ENCODE data around the gene GXYLT1.
A peak's percentile ranks its signal among the peaks of the same experiment; 100 is the strongest.

The GXYLT1 gene

DNA sequence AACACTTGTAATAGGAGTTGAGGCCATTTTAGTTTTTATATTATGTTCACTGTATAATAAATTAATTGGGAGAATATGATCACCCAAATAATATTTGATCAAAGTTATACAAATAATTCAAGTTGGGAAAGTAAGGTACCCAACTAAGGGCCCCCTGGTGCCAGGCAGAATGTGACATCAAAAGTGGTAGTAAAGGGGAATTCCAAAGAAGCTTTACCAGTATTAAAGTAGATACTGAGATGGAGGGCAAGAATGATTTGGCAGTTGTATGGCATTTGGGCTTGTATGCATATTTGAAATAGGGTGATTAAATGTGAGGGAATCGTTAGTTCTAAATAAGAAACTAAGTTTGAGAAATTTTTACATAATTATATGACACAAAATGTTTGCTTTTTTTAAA, 17.7 kb downstream of the GXYLT1 start:
- Histone ChIP-seq H3K9me3 (ENCODE audit: insufficient read depth, low read depth, low read length) (no peaks in the 10 kb centered on the region), H2AFZ (ENCODE audit: low read length) (no peak overlapping the region), H3K4me2 (ENCODE audit: low read depth, low read length, poor library complexity, severe bottlenecking) (no peak overlapping the region), H3K9ac (ENCODE audit: low read depth, low read length, poor library complexity, severe bottlenecking) (no peak overlapping the region), H3K4me3 (ENCODE audit: low read length, poor library complexity, severe bottlenecking) (no peak overlapping the region), H3K27me3 (ENCODE audit: insufficient read depth, low read length, poor library complexity, severe bottlenecking) (no peaks in the 10 kb centered on the region), H3K4me1 (ENCODE audit: insufficient read depth, low read length, poor library complexity, severe bottlenecking) (peaks cover 23% of the 10 kb centered on the region), H3K36me3 (ENCODE audit: insufficient read depth, low read length) (no peaks in the 10 kb centered on the region), H3F3A (ENCODE audit: low read depth) (no peaks in the 10 kb centered on the region), H4K20me1 (ENCODE audit: insufficient read depth, low read length, poor library complexity, severe bottlenecking) (peaks cover 47% of the 10 kb centered on the region), H3K79me2 (ENCODE audit: insufficient read depth, low read length) (peaks cover 89% of the 10 kb centered on the region), H3K9me2 (replicated peaks; ENCODE audit: low read depth, low read length) (no peaks in the 10 kb centered on the region)
- TF ChIP-seq EZH2phosphoT487 (IDR thresholded peaks at IDR 0.05; ENCODE audit: borderline replicate concordance), result no peak
- TF ChIP-seq, protein P1, sequence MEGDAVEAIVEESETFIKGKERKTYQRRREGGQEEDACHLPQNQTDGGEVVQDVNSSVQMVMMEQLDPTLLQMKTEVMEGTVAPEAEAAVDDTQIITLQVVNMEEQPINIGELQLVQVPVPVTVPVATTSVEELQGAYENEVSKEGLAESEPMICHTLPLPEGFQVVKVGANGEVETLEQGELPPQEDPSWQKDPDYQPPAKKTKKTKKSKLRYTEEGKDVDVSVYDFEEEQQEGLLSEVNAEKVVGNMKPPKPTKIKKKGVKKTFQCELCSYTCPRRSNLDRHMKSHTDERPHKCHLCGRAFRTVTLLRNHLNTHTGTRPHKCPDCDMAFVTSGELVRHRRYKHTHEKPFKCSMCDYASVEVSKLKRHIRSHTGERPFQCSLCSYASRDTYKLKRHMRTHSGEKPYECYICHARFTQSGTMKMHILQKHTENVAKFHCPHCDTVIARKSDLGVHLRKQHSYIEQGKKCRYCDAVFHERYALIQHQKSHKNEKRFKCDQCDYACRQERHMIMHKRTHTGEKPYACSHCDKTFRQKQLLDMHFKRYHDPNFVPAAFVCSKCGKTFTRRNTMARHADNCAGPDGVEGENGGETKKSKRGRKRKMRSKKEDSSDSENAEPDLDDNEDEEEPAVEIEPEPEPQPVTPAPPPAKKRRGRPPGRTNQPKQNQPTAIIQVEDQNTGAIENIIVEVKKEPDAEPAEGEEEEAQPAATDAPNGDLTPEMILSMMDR (conservative IDR thresholded peaks at IDR 0.05; ENCODE audit: low read length), result no peak

DNA sequence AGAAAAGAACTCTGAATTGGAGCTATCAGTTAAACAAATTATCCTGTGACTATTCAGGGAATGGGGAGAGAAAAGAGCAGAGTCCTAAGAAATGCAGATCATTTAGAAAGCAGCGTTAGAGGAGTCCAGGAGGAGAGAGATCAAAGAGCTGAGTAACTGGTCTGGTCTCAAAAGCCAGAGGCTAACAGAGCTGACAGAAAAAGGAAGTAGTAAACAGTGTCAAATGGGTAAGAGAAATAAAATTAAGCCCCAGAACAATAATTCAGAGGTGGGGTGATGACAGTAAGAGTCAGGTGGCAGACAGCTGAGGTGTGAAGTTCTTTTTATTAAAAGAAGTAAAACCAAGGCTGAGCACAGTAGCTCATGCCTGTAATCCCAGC, 19.3 kb downstream of the GXYLT1 start:
- Histone ChIP-seq H3K9me3 (ENCODE audit: insufficient read depth, low read depth, low read length) (no peaks in the 10 kb centered on the region), H3K4me3 (ENCODE audit: low read length, poor library complexity, severe bottlenecking) (peak overlapping the region; percentile 13), H3K9me2 (replicated peaks; ENCODE audit: low read depth, low read length) (no peaks in the 10 kb centered on the region), H3K79me2 (ENCODE audit: insufficient read depth, low read length) (peaks cover 89% of the 10 kb centered on the region), H3K27me3 (ENCODE audit: insufficient read depth, low read length, poor library complexity, severe bottlenecking) (no peaks in the 10 kb centered on the region), H3K4me1 (ENCODE audit: insufficient read depth, low read length, poor library complexity, severe bottlenecking) (peaks cover 18% of the 10 kb centered on the region), H3K4me2 (ENCODE audit: low read depth, low read length, poor library complexity, severe bottlenecking) (peak overlapping the region; percentile 44), H4K20me1 (ENCODE audit: insufficient read depth, low read length, poor library complexity, severe bottlenecking) (peaks cover 36% of the 10 kb centered on the region), H3K36me3 (ENCODE audit: insufficient read depth, low read length) (no peaks in the 10 kb centered on the region), H2AFZ (ENCODE audit: low read length) (no peak overlapping the region), H3K9ac (ENCODE audit: low read depth, low read length, poor library complexity, severe bottlenecking) (no peak overlapping the region), H3F3A (ENCODE audit: low read depth) (no peaks in the 10 kb centered on the region)
- TF ChIP-seq, protein P1 (conservative IDR thresholded peaks at IDR 0.05; ENCODE audit: low read length), result no peak
- TF ChIP-seq EZH2phosphoT487 (IDR thresholded peaks at IDR 0.05; ENCODE audit: borderline replicate concordance), result no peak

DNA sequence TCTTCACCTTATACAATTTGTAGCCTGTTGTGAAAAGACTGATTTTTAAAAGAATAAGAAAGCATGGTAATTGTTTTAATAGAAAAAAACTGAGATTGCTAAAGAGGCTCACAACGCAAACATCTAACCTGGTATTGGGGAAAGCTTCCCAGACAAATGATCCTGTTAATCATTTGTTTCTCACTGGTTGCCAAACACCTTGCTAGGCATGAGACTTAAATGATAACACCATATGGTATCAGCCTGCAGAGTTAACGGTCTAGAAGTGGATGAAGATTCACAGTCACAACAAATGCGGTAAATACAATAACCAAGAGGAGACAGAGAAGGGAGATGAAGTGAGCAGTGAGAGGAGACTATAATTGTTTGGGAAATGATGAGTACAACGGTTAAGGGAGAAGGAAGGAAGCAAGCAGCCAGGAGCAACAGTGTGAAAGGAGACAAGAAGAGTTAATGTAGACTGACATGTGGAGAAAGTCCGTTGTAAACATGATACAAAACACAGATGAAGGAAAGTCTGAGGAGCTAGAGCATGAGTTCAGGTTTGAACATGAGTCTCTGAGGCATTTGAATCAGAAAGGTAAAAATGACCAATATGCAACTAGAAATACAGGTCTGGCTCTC, 19.8 kb downstream of the GXYLT1 start:
- H3K4me2 ChIP-seq (ENCODE audit: low read depth, low read length, poor library complexity, severe bottlenecking), result peak overlapping the region; percentile 44
- no peaks in the 10 kb centered on the region for H3K36me3 ChIP-seq (ENCODE audit: insufficient read depth, low read length)
- no peak overlapping the region for H3K9ac ChIP-seq (ENCODE audit: low read depth, low read length, poor library complexity, severe bottlenecking)
- no peaks in the 10 kb centered on the region for H3K9me3 ChIP-seq (ENCODE audit: insufficient read depth, low read depth, low read length)
- peaks cover 89% of the 10 kb centered on the region for H3K79me2 ChIP-seq (ENCODE audit: insufficient read depth, low read length)
- H3K9me2 ChIP-seq (replicated peaks; ENCODE audit: low read depth, low read length), result no peaks in the 10 kb centered on the region
- H2AFZ ChIP-seq (ENCODE audit: low read length), result no peak overlapping the region
- TF ChIP-seq, protein P1 (conservative IDR thresholded peaks at IDR 0.05; ENCODE audit: low read length), result no peak
- H3K27me3 ChIP-seq (ENCODE audit: insufficient read depth, low read length, poor library complexity, severe bottlenecking), result no peaks in the 10 kb centered on the region
- no peaks in the 10 kb centered on the region for H3F3A ChIP-seq (ENCODE audit: low read depth)
- H3K4me3 ChIP-seq (ENCODE audit: low read length, poor library complexity, severe bottlenecking), result peak overlapping the region; percentile 13
- peaks cover 31% of the 10 kb centered on the region for H4K20me1 ChIP-seq (ENCODE audit: insufficient read depth, low read length, poor library complexity, severe bottlenecking)
- peaks cover 18% of the 10 kb centered on the region for H3K4me1 ChIP-seq (ENCODE audit: insufficient read depth, low read length, poor library complexity, severe bottlenecking)
